Esophagus squamous epithelium (tissue), 5 donors: Measurements from ENCODE around the gene NFIB. TPM values are rescaled to one million over a fixed set of nuclear protein-coding genes. Genes with fewer than 3 reads are reported as not detected.

Experiments
- DNase-seq: peaks from one replicate; lab custom pipeline; 2025; lab: John Stamatoyannopoulos, UW
- H3K27ac ChIP-seq, 4 donors: fragments of 200-600 bp; sonication (generic); one replicate each; pipeline ENCODE4 v1.5.1; 2016 to 2019; ENCODE audit warnings: mild to moderate bottlenecking in 1 of 4
- H3K27me3 ChIP-seq, 4 donors: fragments of 200-600 bp; sonication (generic); 1 replicate in 3 of 4; 2 replicates in 1 of 4; pipeline versions ENCODE4 v1.5.1 to v1.6.0; 2017 to 2021; ENCODE audit warnings: antibody characterized with exemption in 1 of 4
- H3K36me3 ChIP-seq, 3 donors: fragments of 200-600 bp; sonication (generic); one replicate each; pipeline ENCODE4 v1.5.1; 2016 to 2019
- H3K4me1 ChIP-seq, 3 donors: fragments of 200-600 bp; sonication (generic); one replicate each; pipeline ENCODE4 v1.5.1; 2017 to 2019
- H3K4me3 ChIP-seq, 4 donors: fragments of 200-600 bp; sonication (generic); 1 replicate in 3 of 4; 2 replicates in 1 of 4; pipeline ENCODE4 v1.5.1; 2016 to 2019; ENCODE audit warnings: mild to moderate bottlenecking in 2 of 4, moderate library complexity in 1 of 4
- H3K9me3 ChIP-seq, 3 donors: fragments of 200-600 bp; sonication (generic); one replicate each; pipeline ENCODE4 v1.5.1; 2016 to 2019
- POLR2A ChIP-seq, 4 donors: fragments of 450-650 bp; IDR thresholded peaks; one replicate each; pipeline ENCODE4 v1.6.1; 2017; ENCODE audit warnings: antibody characterized with exemption in 4 of 4, mild to moderate bottlenecking in 4 of 4, moderate library complexity in 3 of 4
- whole genome bisulfite sequencing, 2 donors: methylation state at CpG; one replicate each; pipeline ENCODE4 v1.1.5; 2018; 5-methylcytosine and 5-hydroxymethylcytosine counted together
- intact Hi-C: fragments of 100-400 bp; cut with DNase I; formaldehyde crosslinking; loops from one replicate; pipeline ENCODE4 v1.15.0; 2022
- total RNA-seq, 4 donors: library from RNA; depleted of rRNA; stranded (reverse); fragments of >200 nt; gene quantifications; one replicate each; pipeline ENCODE4 v1.1.0, GENCODE V29; 2016
- TF ChIP-seq, protein P1 (sequence below), 6 experiments: fragments of 450-650 bp in 4 of 6; fragments of 200-600 bp in 2 of 6; sonication (generic) in 2 of 6; IDR thresholded peaks; one replicate each; pipeline ENCODE4 v1.5.1; 2016 to 2019; ENCODE audit warnings: antibody characterized with exemption in 6 of 6, mild to moderate bottlenecking in 4 of 6, moderate library complexity in 4 of 6
- donor health status: DM: yes; HTN: yes; CAD: no.

NFIB gene
- total RNA-seq, 4 donors from 2014 or later = 16.8 to 38.1 (median 23.0) TPM

DNA sequence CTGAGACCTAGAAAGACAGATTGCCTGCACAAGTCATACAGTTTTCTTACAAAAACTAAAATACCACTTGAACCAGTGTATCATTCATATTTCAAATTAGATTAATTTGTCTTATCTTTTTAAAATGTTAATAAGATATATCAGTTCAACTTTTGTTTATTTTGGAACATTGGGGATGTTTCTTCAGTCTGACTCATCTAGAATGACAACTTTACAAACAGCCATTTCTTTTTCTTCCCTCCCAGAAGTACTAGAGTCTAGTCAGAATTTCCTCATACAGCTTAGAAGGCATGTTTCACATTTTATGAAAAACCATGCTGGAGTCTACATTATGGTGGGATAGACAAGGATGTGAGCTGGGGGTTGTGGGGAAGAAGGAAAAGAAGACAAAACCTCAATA, 262.5 kb downstream of the NFIB start:
- Histone ChIP-seq H3K4me3 (no peak overlapping the region), H3K9me3 (no peaks in the 10 kb centered on the region), H3K27me3 (no peaks in the 10 kb centered on the region), H3K36me3 (no peaks in the 10 kb centered on the region), H3K27ac (no peak overlapping the region), H3K4me1 (no peaks in the 10 kb centered on the region)
- intact Hi-C loops = no loop called here
- TF ChIP-seq POLR2A (IDR thresholded peaks at IDR 0.05) = no peak
- TF ChIP-seq, protein P1, sequence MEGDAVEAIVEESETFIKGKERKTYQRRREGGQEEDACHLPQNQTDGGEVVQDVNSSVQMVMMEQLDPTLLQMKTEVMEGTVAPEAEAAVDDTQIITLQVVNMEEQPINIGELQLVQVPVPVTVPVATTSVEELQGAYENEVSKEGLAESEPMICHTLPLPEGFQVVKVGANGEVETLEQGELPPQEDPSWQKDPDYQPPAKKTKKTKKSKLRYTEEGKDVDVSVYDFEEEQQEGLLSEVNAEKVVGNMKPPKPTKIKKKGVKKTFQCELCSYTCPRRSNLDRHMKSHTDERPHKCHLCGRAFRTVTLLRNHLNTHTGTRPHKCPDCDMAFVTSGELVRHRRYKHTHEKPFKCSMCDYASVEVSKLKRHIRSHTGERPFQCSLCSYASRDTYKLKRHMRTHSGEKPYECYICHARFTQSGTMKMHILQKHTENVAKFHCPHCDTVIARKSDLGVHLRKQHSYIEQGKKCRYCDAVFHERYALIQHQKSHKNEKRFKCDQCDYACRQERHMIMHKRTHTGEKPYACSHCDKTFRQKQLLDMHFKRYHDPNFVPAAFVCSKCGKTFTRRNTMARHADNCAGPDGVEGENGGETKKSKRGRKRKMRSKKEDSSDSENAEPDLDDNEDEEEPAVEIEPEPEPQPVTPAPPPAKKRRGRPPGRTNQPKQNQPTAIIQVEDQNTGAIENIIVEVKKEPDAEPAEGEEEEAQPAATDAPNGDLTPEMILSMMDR (IDR thresholded peaks at IDR 0.05) = no peak
- DNase-seq = no peak

DNA sequence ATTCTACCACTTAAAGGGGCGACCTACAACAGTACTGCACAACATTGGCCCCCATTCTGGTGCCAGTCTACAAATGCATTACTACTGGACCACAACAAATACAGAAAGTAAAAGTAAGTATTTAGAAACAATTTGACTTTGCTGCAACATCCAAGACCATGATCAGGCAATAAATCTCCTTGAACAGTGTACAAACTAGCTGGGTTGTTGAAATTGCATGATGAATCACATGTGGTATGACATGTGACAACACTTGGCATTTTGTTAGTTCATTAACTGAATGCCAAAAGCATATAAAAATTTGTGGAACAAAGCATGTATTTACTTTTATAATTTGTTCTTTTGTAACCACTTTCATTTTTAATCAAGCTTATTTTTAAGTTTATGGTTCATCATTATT, 270.5 kb downstream of the NFIB start:
- DNase-seq = no peak
- no peak for TF ChIP-seq POLR2A (IDR thresholded peaks at IDR 0.05)
- TF ChIP-seq, protein P1 (IDR thresholded peaks at IDR 0.05) = no peak

GRCh38 chr9:14037331-14037730, 276.6 kb downstream of the NFIB start:
- Histone ChIP-seq H3K27me3 (no peaks in the 10 kb centered on the region), H3K4me3 (no peak overlapping the region), H3K27ac (no peak overlapping the region), H3K4me1 (no peaks in the 10 kb centered on the region), H3K9me3 (no peaks in the 10 kb centered on the region), H3K36me3 (no peaks in the 10 kb centered on the region)
- TF ChIP-seq, protein P1 (IDR thresholded peaks at IDR 0.05) = no peak
- TF ChIP-seq POLR2A (IDR thresholded peaks at IDR 0.05) = no peak
- DNase-seq = no peak
- intact Hi-C loops = no loop called here
- 51 to 77% methylated on average over 4 of the region's 4 CpGs for WGBS, 2 donors

More for the DNA sequence above, 270.5 kb downstream of the NFIB start:
- Histone ChIP-seq H3K4me3 (no peak overlapping the region), H3K4me1 (peaks cover 0 to 4% (median 0%) of the 10 kb centered on the region in 3 donors), H3K9me3 (no peaks in the 10 kb centered on the region), H3K27me3 (no peaks in the 10 kb centered on the region), H3K27ac (no peak overlapping the region), H3K36me3 (no peaks in the 10 kb centered on the region)
- intact Hi-C loops = no loop called here
- WGBS, 2 donors = 71 to 83% methylated on average over 1 of the region's 1 CpG

- intact Hi-C loops = no loop called here
- H3K4me1 ChIP-seq = peaks cover 0 to 39% (median 7%) of the 10 kb centered on the region in 3 donors
- H3K27ac ChIP-seq = no peak overlapping the region
- TF ChIP-seq, protein P1 (IDR thresholded peaks at IDR 0.05) = no peak
- no peak overlapping the region for H3K4me3 ChIP-seq
- H3K27me3 ChIP-seq = no peaks in the 10 kb centered on the region
- H3K9me3 ChIP-seq = no peaks in the 10 kb centered on the region
- 48 to 57% methylated on average over 3 of the region's 3 CpGs for whole genome bisulfite sequencing, 2 donors
- no peaks in the 10 kb centered on the region for H3K36me3 ChIP-seq
- DNase-seq = no peak
Observed at GRCh38 chr9:14033067-14033466, 280.9 kb downstream of the NFIB start.
